NT2/D1 (cell line): ENCODE measurements around the gene EOMES.

Source experiments
- SUZ12 ChIP-seq: IDR thresholded peaks from 2 replicates; pipeline ENCODE4 v1.6.1; 2011; ENCODE audit not compliant: insufficient read length, insufficient read depth; ENCODE audit errors: extremely low read depth
- YY1 ChIP-seq: IDR thresholded peaks from 2 replicates; pipeline ENCODE4 v1.6.1; 2011; ENCODE audit not compliant: insufficient read length, insufficient read depth
- ZNF274 ChIP-seq: IDR thresholded peaks from 2 replicates; pipeline ENCODE4 v1.6.1; 2011; ENCODE audit warnings: mild to moderate bottlenecking, low read depth, low read length

DNA sequence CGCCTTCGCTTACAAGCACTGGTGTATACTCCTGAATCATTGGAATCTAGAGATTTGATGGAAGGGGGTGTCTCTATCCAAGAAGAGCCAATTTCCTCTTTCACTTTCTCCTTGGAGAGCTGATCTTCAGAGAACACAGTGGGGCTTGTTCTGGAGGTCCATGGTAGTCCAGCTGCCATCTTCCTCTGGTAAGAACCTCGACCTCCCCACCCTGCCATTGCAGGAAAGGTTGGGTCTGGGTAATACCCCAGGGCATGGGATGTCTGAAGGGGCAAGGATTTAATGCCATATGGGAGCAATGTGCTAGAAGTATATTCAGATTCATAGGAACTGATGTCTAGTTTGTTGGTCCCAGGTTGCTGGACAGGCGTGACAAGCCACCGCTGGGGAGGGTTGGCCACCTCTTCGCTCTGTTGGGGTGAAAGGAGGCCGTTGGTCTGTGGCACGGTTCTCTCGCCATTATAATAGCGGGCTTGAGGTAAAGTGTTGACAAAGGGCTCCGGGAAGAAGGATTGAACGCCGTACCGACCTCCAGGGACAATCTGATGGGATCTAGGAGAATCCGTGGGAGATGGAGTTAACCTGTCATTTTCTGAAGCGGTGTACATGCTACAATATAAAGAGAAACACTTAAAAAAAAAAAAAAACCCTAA, 4.8 kb downstream of the EOMES start:
- TF ChIP-seq SUZ12 (no peak), YY1 (no peak), ZNF274 (no peak)
